B cell (primary cell): ENCODE measurements around the gene ADH6. TPM values are rescaled to one million over a fixed set of nuclear protein-coding genes. Genes with fewer than 3 reads are reported as not detected.

Experiments
- ATAC-seq: fragments of 200-7000 bp; cut with Tn5 transposase; one replicate; pipeline ENCODE4 v1.10.0; 2021; ENCODE audit warnings: low read depth, mild to moderate bottlenecking, moderate number of reproducible peaks, moderate library complexity
- CTCF ChIA-PET: fragments of 350-600 bp; sonication (Branson Sonifier 250); formaldehyde crosslinking; loops from one replicate; lab custom pipeline; 2021; ENCODE audit warnings: antibody characterized with exemption, inconsistent platforms; lab: Charles Lee
- POLR2A ChIA-PET: fragments of 350-600 bp; sonication (Branson Sonifier 250); formaldehyde crosslinking; loops from one replicate; lab custom pipeline; 2021; ENCODE audit warnings: antibody characterized with exemption; lab: Charles Lee
- DNase-seq: peaks from one replicate; pipeline ENCODE4 v3.0.0; 2013
- H2AFZ ChIP-seq: 2 replicates; pipeline ENCODE4 v1.6.1; 2012; ENCODE audit warnings: mild to moderate bottlenecking, low read depth, low read length; ENCODE audit not compliant: insufficient read depth, poor library complexity, severe bottlenecking
- H3K27ac ChIP-seq, 2 donors: 1 replicate in 1 of 2; 2 replicates in 1 of 2; pipeline ENCODE4 v1.5.1; 2012 to 2013; ENCODE audit warnings: low read length in 2 of 2, mild to moderate bottlenecking in 2 of 2, moderate library complexity in 1 of 2
- H3K27me3 ChIP-seq, 4 experiments: fragments of 200-600 bp in 1 of 4; sonication (generic) in 1 of 4; replicated peaks in 1 of 4; 1 replicate in 2 of 4; 2 replicates in 2 of 4; pipeline versions ENCODE4 v1.6.1 to v1.7.0; 2013 to 2016; ENCODE audit warnings: low read length in 3 of 4, mild to moderate bottlenecking in 2 of 4, mixed read lengths in 1 of 4, moderate library complexity in 1 of 4; ENCODE audit not compliant: insufficient read depth in 4 of 4, control insufficient read depth in 3 of 4; ENCODE audit errors: control extremely low read depth in 1 of 4
- H3K36me3 ChIP-seq, 2 experiments: replicated peaks in 1 of 2; 1 replicate in 1 of 2; 2 replicates in 1 of 2; pipeline versions ENCODE4 v1.6.1 to v1.7.1; 2013; ENCODE audit warnings: low read length in 1 of 2; ENCODE audit not compliant: insufficient read depth in 2 of 2, control insufficient read depth in 1 of 2; ENCODE audit errors: control extremely low read depth in 1 of 2, extremely low read depth in 1 of 2
- H3K4me1 ChIP-seq, 2 donors: fragments of 200-600 bp in 1 of 2; sonication (generic) in 1 of 2; 1 replicate in 1 of 2; 2 replicates in 1 of 2; pipeline versions ENCODE4 v1.5.1 to v1.6.1; 2013 to 2017; ENCODE audit warnings: low read length in 2 of 2; ENCODE audit not compliant: control insufficient read depth in 2 of 2, insufficient read depth in 2 of 2
- H3K4me2 ChIP-seq: replicated peaks from 2 replicates; pipeline ENCODE3; 2012; ENCODE audit warnings: mild to moderate bottlenecking, low read depth, low read length; ENCODE audit not compliant: poor library complexity, severe bottlenecking
- H3K4me3 ChIP-seq, 5 experiments: fragments of 200-600 bp in 1 of 5; sonication (generic) in 1 of 5; 1 replicate in 3 of 5; 2 replicates in 2 of 5; pipeline versions ENCODE4 v1.5.1 to v1.7.0; 2011 to 2016; ENCODE audit warnings: low read length in 4 of 5, mild to moderate bottlenecking in 4 of 5, low read depth in 2 of 5, control low read depth in 1 of 5, moderate library complexity in 1 of 5; ENCODE audit not compliant: insufficient read depth in 1 of 5; ENCODE audit errors: control extremely low read depth in 1 of 5, extremely low read depth in 1 of 5
- H3K79me2 ChIP-seq: fragments of 200-600 bp; sonication (generic); one replicate; pipeline ENCODE4 v1.6.0; 2016; ENCODE audit warnings: low read length; ENCODE audit not compliant: control insufficient read depth, insufficient read depth
- H3K9ac ChIP-seq: fragments of 200-600 bp; sonication (generic); 2 replicates; pipeline ENCODE4 v1.6.1; 2017; ENCODE audit warnings: mild to moderate bottlenecking, low read length, moderate library complexity
- H3K9me3 ChIP-seq, 3 donors: one replicate each; pipeline versions ENCODE4 v1.6.1 to v1.7.1; 2013; ENCODE audit warnings: low read length in 2 of 3; ENCODE audit not compliant: control insufficient read depth in 2 of 3, insufficient read depth in 1 of 3; ENCODE audit errors: control extremely low read depth in 1 of 3
- H4K20me1 ChIP-seq: 2 replicates; pipeline ENCODE4 v1.6.0; 2012; ENCODE audit warnings: mild to moderate bottlenecking, low read length; ENCODE audit not compliant: insufficient read depth, control insufficient read depth, poor library complexity, severe bottlenecking
- H3K27ac Mint-ChIP-seq: one replicate; pipeline ENCODE4 v1.8.0; 2021; ENCODE audit warnings: mixed read lengths
- H3K27me3 Mint-ChIP-seq: one replicate; pipeline ENCODE4 v1.8.0; 2021; ENCODE audit warnings: mixed read lengths
- H3K4me1 Mint-ChIP-seq: one replicate; pipeline ENCODE4 v1.8.0; 2021; ENCODE audit warnings: mixed read lengths
- H3K4me3 Mint-ChIP-seq: one replicate; pipeline ENCODE4 v1.8.0; 2021; ENCODE audit warnings: mixed read lengths
- H3K9me3 Mint-ChIP-seq: one replicate; pipeline ENCODE4 v1.8.0; 2022; ENCODE audit warnings: mixed read lengths; ENCODE audit not compliant: insufficient read depth
- CTCF ChIP-seq: fragments of 200-600 bp; IDR thresholded peaks from one replicate; pipeline ENCODE4 v1.8.0; 2022; ENCODE audit warnings: antibody characterized with exemption, mild to moderate bottlenecking
- EZH2 ChIP-seq: IDR thresholded peaks from 2 replicates; pipeline ENCODE4 v1.6.1; 2012; ENCODE audit warnings: borderline replicate concordance, low read depth, mild to moderate bottlenecking, moderate library complexity, low read length; ENCODE audit not compliant: insufficient read depth, poor library complexity, severe bottlenecking
- WGBS: methylation state at CpG from one replicate; pipeline ENCODE4 v1.1.5; 2013; ENCODE audit warnings: missing lambda C conversion rate; ENCODE audit not compliant: insufficient coverage; 5-methylcytosine and 5-hydroxymethylcytosine counted together
- intact Hi-C: fragments of 100-400 bp; cut with micrococcal nuclease; formaldehyde crosslinking; loops from one replicate; pipeline ENCODE4 v1.10.0; 2022
- polyA plus RNA-seq: library from polyadenylated mRNA; depleted of rRNA; stranded (reverse); fragments of >200 nt; gene quantifications from 2 replicates; pipeline ENCODE4 v1.2.3, GENCODE V29; 2012
- total RNA-seq, 2 donors: library from RNA; stranded (reverse); fragments of 120-200 nt in 1 of 2; gene quantifications; 1 replicate in 1 of 2; 2 replicates in 1 of 2; pipeline versions ENCODE4 v1.2.3 to v1.2.4, GENCODE V29; 2013 to 2022

The ADH6 gene
- total and polyA plus RNA-seq, 2 donors (not counting 1 experiment from before 2014, with no cell fraction given): not detected

- Histone ChIP-seq H3K79me2 (no peaks in the 10 kb centered on the region), H3K36me3 (no peaks in the 10 kb centered on the region), H3K4me2 (no peak overlapping the region), H3K9ac (no peak overlapping the region), H3K4me1 (no peaks in the 10 kb centered on the region), H3K27me3 (no peaks in the 10 kb centered on the region), H4K20me1 (no peaks in the 10 kb centered on the region), H2AFZ (no peak overlapping the region), H3K4me3 (no peak overlapping the region), H3K27ac (no peak overlapping the region), H3K9me3 (peaks cover 0 to 2% (median 0%) of the 10 kb centered on the region in 3 donors)
- DNase-seq: no peak
- CTCF ChIA-PET: no interaction called here
- no peak for ATAC-seq
- no peak overlapping the region for H3K4me3 Mint-ChIP-seq
- no peak overlapping the region for H3K27ac Mint-ChIP-seq
- no peaks in the 10 kb centered on the region for H3K27me3 Mint-ChIP-seq
- H3K4me1 Mint-ChIP-seq: peaks cover 3% of the 10 kb centered on the region
- TF ChIP-seq EZH2 (no peak), CTCF (no peak)
- intact Hi-C loops: no loop called here
- WGBS: 60% methylated on average over 1 of the region's 1 CpG
- no peaks in the 10 kb centered on the region for H3K9me3 Mint-ChIP-seq
- POLR2A ChIA-PET: no interaction called here
Observed at GRCh38 chr4:99219479-99219878, 433 bp upstream of the ADH6 start.

- no CpG with 5 or more reads among the region's 3 CpGs for WGBS
- POLR2A ChIA-PET: no interaction called here
Observed at GRCh38 chr4:99215521-99215920, 3.5 kb downstream of the ADH6 start.

More at GRCh38 chr4:99215521-99215920, 3.5 kb downstream of the ADH6 start:
- H3K9me3 ChIP-seq: peaks cover 0 to 2% (median 0%) of the 10 kb centered on the region in 3 donors
- DNase-seq (no peak), ATAC-seq (no peak)
- intact Hi-C loops: no loop called here
- H3K4me3 ChIP-seq: no peak overlapping the region
- no peaks in the 10 kb centered on the region for H3K9me3 Mint-ChIP-seq
- H4K20me1 ChIP-seq: no peaks in the 10 kb centered on the region
- H3K4me3 Mint-ChIP-seq: no peak overlapping the region
- no peak overlapping the region for H2AFZ ChIP-seq
- TF ChIP-seq EZH2: no peak
- no peak overlapping the region for H3K4me2 ChIP-seq
- CTCF ChIA-PET: no interaction called here
- no peaks in the 10 kb centered on the region for H3K27me3 ChIP-seq
- H3K27me3 Mint-ChIP-seq: no peaks in the 10 kb centered on the region
- H3K27ac ChIP-seq: no peak overlapping the region
- H3K4me1 Mint-ChIP-seq: peaks cover 3% of the 10 kb centered on the region
- no peak overlapping the region for H3K9ac ChIP-seq
- no peaks in the 10 kb centered on the region for H3K4me1 ChIP-seq
- no peaks in the 10 kb centered on the region for H3K36me3 ChIP-seq
- H3K79me2 ChIP-seq: no peaks in the 10 kb centered on the region
- no peak overlapping the region for H3K27ac Mint-ChIP-seq
